ENCODE results near the gene CMKLR1.

The CMKLR1 gene

DNA sequence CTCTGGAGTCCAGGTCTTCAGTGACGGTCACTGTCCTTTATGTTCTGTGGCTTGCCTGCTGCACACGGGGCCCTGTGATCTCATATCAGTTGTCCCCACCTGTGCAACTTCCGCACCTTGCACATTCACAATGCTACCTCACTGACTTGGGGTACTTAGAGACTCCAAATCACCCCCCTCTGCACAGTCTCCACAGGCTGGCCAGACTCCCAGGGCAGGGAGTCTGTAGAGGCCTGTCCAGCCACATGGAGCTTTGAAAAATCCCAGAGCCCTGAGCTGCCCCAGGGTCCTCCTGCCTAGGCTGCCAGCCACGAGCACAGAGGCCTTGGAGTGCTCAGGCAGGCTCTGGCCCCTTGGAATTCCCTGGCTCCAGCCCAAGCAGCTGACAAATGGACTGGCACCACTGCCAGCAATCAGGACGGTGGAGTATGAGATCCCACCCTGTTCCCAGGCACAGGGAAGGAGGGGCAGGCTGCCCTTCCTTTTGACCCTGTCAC is 26.4 kb downstream of the CMKLR1 start:
- Histone ChIP-seq H3K27me3 (no peaks in the 10 kb centered on the region), H3K36me3 (no peaks in the 10 kb centered on the region), H3K9me3 (no peaks in the 10 kb centered on the region; the same call in 1 of the 2 replicates), H3K4me1 (peaks cover 21% of the 10 kb centered on the region), H3K4me3 (ENCODE audit: low read depth, low read length) (no peak overlapping the region)
- TF ChIP-seq, protein P1, sequence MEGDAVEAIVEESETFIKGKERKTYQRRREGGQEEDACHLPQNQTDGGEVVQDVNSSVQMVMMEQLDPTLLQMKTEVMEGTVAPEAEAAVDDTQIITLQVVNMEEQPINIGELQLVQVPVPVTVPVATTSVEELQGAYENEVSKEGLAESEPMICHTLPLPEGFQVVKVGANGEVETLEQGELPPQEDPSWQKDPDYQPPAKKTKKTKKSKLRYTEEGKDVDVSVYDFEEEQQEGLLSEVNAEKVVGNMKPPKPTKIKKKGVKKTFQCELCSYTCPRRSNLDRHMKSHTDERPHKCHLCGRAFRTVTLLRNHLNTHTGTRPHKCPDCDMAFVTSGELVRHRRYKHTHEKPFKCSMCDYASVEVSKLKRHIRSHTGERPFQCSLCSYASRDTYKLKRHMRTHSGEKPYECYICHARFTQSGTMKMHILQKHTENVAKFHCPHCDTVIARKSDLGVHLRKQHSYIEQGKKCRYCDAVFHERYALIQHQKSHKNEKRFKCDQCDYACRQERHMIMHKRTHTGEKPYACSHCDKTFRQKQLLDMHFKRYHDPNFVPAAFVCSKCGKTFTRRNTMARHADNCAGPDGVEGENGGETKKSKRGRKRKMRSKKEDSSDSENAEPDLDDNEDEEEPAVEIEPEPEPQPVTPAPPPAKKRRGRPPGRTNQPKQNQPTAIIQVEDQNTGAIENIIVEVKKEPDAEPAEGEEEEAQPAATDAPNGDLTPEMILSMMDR (IDR thresholded peaks at IDR 0.05; ENCODE audit: low read depth, low read length) = no peak
- DNase-seq = peak; percentile 83

DNA sequence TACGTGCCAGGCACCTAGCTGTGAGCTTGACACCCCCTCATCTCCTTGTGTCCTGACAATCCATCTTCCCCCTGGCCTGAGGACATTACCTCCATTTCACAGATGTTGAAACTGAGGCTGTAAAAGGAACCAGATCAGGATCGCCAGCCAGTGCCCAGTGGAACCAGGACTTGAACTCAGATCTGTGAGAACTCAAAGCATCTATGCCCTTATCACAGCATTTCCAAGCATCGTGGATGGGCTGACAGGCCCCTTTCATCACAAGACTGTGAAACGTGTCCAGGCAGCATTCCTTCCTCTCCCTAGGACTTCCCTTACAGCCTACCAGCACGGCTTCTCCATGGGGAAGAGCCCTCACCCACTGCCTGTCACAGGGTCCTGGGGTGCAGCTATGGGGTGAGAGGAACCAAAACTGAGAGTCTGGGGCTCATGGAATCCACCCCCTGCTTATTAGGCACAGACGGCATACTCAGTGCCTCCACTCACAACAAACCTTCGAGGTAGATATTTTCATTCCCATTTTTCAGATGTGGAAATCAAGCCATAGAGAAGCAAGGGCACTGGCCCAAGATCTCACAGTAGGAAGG is 26.9 kb downstream of the CMKLR1 start:
- TF ChIP-seq, protein P1 (IDR thresholded peaks at IDR 0.05; ENCODE audit: low read depth, low read length) = no peak
- no peaks in the 10 kb centered on the region for H3K36me3 ChIP-seq
- DNase-seq = no peak
- no peak overlapping the region for H3K4me3 ChIP-seq (ENCODE audit: low read depth, low read length)
- no peaks in the 10 kb centered on the region; the same call in 1 of the 2 replicates for H3K9me3 ChIP-seq
- no peaks in the 10 kb centered on the region for H3K27me3 ChIP-seq
- peaks cover 21% of the 10 kb centered on the region for H3K4me1 ChIP-seq

DNA sequence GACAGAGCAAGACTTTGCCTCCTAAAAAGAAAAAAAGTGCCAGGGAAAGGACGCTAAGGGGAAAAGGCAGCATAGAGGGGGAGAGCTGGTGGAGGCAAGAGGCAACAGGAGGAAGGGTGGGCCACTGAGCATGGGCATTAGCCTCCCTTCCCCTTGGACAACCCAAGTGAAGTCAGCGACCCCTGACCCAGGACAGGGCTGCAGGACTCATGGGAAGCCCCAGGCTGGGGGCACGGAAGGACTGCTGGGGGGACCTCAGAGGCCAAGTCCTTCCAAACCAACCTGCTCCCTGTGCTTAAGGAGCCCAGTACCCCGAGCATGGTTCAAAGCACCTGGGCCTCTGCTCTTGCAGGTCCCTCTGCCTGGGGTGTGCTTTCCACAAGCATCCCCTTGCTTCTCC is 27.5 kb downstream of the CMKLR1 start:
- H3K4me1 ChIP-seq = peaks cover 21% of the 10 kb centered on the region
- no peak overlapping the region for H3K4me3 ChIP-seq (ENCODE audit: low read depth, low read length)
- H3K36me3 ChIP-seq = no peaks in the 10 kb centered on the region
- no peaks in the 10 kb centered on the region for H3K27me3 ChIP-seq
- no peak for DNase-seq
- no peaks in the 10 kb centered on the region for H3K9me3 ChIP-seq
- TF ChIP-seq, protein P1 (IDR thresholded peaks at IDR 0.05; ENCODE audit: low read depth, low read length) = no peak

DNA sequence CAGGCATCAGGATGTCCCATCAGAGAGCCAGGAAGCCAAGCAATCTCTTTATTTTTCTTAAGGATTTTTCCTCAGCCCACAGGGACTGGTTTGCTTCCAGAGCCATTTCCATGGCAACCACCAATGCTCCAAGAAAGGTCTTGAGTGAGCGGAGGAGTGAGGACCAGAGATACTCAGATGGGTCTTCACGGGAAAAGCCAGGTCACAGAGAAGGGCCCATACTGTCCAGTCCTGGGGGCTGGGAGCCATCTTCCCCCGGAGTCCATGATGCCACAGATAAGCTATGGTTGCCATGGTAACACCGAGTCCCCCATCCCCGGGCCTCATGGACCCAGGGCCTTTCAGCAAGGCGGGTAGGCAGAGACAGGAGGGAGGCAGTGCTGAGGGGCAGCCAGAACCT is 28.6 kb downstream of the CMKLR1 start:
- H3K4me1 ChIP-seq = peaks cover 26% of the 10 kb centered on the region
- H3K27me3 ChIP-seq = no peaks in the 10 kb centered on the region
- H3K9me3 ChIP-seq = no peaks in the 10 kb centered on the region
- H3K36me3 ChIP-seq = no peaks in the 10 kb centered on the region
- H3K4me3 ChIP-seq (ENCODE audit: low read depth, low read length) = no peak overlapping the region
- TF ChIP-seq, protein P1 (IDR thresholded peaks at IDR 0.05; ENCODE audit: low read depth, low read length) = no peak
- no peak for DNase-seq

DNA sequence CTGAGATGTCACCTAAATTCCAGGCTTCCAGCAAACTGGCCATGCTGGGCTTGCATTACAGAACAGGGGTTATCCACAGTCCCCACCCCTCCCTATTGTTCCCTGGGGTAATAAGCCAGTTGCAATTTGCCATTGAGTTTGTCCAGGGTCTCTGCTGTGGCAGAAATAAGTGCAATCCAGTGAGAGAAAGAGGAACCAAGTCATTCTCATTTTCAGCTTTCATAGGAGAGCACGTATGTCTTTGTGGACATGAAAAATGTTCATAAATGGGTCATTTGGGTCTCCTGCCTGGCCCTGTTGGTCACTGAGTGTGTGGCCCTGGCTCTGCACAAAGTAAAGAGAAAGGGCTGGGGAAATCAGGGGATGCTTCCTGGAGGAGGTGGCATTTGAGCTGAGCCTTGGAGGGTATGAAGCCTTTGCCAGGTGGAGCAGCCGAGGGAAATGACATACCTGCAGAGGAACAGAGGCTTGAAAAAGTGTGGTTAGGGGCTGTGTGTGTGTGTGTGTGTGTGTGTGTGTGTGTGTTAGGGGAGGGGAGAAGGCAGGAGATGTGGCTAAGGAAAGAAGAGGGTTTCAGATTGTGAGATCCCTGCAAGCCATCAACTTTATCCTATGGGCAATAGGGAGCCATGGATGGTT is 29.3 kb downstream of the CMKLR1 start:
- Histone ChIP-seq H3K4me3 (ENCODE audit: low read depth, low read length) (no peak overlapping the region), H3K27me3 (no peaks in the 10 kb centered on the region), H3K4me1 (peaks cover 33% of the 10 kb centered on the region), H3K9me3 (no peaks in the 10 kb centered on the region), H3K36me3 (no peaks in the 10 kb centered on the region)
- DNase-seq = no peak
- TF ChIP-seq, protein P1 (IDR thresholded peaks at IDR 0.05; ENCODE audit: low read depth, low read length) = no peak
